Fibroblast of pulmonary artery (primary cell): ENCODE data around the gene RASA2.

Experiments
- DNase-seq: peaks from one replicate; pipeline ENCODE4 v3.0.0-alpha.2; 2010; ENCODE audit warnings: low read depth
- H3K4me3 ChIP-seq: replicated peaks from 2 replicates; pipeline ENCODE4 v1.5.1; 2011; ENCODE audit warnings: low read depth, mild to moderate bottlenecking, control low read depth, low read length, moderate library complexity
- TF ChIP-seq, protein P1 (sequence below): IDR thresholded peaks from 2 replicates; pipeline ENCODE4 v1.5.1; 2011; ENCODE audit warnings: mild to moderate bottlenecking, control low read depth, low read length, inconsistent platforms; ENCODE audit errors: missing control alignments

The RASA2 gene

DNA sequence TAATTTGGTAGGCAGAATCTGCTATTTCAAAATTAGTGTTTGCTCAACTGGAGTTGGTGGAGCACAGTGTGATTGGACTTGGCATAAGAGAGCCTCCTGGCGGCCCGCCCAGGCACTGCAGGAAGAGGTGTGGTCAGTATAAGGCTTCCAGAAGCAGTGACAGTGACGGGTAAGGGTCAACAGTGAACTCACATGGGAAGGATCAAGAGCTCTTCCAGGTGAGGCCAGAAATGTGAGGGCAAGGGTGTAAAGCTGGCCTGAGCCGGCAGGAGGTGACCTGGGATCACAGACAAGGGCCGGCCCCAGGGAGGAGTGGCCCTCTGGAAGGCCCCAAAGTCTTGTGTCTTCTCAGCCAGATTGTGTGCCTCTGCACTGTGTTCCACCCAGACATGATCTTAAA is 158.1 kb downstream of the RASA2 start:
- TF ChIP-seq, protein P1, sequence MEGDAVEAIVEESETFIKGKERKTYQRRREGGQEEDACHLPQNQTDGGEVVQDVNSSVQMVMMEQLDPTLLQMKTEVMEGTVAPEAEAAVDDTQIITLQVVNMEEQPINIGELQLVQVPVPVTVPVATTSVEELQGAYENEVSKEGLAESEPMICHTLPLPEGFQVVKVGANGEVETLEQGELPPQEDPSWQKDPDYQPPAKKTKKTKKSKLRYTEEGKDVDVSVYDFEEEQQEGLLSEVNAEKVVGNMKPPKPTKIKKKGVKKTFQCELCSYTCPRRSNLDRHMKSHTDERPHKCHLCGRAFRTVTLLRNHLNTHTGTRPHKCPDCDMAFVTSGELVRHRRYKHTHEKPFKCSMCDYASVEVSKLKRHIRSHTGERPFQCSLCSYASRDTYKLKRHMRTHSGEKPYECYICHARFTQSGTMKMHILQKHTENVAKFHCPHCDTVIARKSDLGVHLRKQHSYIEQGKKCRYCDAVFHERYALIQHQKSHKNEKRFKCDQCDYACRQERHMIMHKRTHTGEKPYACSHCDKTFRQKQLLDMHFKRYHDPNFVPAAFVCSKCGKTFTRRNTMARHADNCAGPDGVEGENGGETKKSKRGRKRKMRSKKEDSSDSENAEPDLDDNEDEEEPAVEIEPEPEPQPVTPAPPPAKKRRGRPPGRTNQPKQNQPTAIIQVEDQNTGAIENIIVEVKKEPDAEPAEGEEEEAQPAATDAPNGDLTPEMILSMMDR: peak; percentile 84
- DNase-seq: peak; percentile 74
- no peak overlapping the region for H3K4me3 ChIP-seq

DNA sequence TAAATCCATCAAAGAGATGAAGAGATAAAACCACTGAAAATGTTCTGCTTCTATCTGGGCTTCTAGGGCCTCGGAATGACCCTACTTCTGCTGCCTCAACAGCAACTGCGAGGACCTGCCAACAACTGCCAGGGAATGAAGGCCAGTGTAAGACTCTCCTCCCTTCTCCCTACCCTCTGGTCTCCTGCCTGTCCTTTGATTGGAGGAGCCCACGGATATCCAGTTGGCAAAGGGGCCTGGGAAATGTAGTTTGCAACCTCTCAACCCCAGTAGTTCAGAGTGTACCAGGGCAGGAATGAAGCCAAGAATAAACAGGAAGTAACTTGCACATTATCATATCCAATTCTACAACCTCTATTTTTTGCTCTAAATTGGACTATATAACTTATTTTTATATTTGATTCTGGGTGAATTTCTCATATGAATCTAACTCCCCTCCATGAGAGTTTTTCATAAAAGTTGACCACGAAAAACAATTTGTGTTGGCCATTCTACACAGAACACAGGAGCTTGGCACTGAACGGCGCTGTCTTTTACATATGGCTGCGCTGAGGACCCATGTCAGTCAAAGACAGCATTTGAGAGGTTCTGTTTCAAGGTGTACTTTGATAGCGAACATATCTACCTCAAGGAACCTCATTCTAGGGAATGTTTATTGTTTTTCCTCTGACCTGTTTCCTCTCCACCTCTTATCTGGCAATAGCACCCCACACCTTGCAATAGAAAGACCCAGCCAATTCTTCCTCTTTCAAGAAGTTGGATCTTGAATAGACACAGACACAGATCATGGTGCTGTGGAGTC is 160.1 kb downstream of the RASA2 start:
- peak; percentile 78 for DNase-seq
- no peak overlapping the region for H3K4me3 ChIP-seq
- TF ChIP-seq, protein P1: no peak

DNA sequence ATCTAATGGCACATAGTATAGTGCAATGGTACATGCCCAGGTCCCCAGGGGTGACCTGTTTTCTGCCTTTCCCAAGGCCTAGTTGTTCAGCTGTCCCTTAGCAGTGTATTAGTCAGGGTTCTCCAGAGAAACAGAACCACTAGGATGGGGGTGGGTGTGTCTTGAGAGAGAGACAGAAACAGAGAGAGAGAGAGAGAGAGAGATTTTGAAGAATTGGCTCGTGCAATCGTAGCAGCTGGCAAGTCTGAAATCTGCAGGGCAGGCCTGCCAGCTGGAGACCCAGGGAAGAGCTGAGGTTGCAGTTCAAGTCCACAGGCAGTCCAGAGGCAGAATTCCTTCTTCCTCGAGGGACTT is 160.7 kb downstream of the RASA2 start:
- TF ChIP-seq, protein P1: no peak
- H3K4me3 ChIP-seq: no peak overlapping the region
- DNase-seq: no peak

DNA sequence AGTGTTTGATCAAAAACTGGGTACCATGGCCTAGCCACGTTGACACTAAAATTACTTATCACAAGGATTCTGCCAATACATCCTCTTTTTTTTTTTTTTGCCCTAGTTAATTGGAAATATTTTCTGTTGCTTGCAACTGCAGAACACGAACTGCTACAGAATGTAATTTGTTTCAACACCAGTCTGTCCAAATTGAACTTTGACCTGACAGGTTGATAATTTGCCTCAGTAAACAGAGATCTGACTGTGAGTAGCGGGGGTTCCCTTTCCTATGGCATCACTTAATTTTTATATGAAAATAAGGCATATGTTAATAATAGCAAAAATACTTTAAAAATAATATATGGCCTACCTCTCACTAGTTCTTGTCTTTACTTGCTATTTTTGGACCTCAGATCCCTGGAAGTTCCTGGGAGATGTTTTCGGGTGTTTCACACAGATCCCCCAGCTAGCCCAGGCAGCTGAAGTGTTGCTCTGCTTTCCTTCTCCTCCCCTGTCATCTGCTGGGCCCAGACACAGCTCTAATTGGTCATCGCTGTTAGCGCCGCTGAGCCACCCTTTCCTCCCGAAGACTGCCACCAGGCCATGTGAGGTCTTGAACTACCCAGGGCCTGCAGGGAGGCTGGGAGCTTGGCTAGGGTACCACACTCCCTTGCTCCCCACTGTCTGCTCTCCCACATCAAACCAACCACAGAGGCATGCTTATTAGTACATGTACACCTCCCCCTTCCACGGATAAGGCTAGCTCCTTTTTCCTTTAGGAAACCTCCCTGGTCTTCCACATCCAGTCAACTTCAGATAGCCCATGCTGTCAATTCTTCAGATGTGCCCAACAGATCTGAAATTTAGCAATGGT is 161.5 kb downstream of the RASA2 start:
- TF ChIP-seq, protein P1: no peak
- DNase-seq: no peak
- no peak overlapping the region for H3K4me3 ChIP-seq

DNA sequence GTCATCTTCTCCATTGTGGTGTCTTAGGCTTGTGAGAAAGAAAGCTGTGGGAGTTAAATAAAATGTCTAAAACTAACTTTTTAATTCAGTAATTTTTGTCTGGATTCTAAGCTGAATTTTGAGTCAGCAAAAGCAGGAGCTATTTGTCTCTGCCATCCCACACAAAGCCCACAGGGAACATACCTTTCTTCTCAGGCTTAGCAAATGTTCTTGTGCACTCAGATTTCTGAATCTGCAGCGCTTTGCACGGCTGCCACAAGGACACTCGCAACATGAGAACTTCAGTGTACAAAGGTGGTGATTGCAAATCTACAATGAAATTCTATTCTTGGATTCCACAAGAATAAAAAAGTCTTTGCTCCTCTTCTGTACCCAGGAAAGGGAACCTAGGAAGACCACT is 163.0 kb downstream of the RASA2 start:
- no peak overlapping the region for H3K4me3 ChIP-seq
- DNase-seq: no peak
- TF ChIP-seq, protein P1: no peak

DNA sequence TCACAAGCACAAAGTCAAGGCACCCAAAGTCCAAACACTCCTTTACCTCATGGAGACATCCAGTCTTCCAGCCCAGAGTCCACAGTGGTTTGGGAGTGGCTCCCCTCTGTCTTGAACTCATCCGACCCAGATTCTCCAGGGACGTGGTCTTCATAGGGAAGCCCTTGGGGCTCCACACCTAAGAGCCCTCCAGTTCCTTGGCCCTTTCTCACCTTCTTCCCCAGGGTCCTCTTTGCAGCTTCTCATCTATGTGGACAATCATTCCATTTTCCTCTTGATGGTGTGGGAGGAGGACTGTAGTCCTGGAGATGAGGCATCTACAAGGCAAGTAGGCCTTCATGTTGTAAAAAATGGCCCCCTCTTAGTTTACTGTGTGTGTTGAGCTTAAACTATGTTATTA is 164.0 kb downstream of the RASA2 start:
- TF ChIP-seq, protein P1: no peak
- no peak for DNase-seq
- no peak overlapping the region for H3K4me3 ChIP-seq
